ENCODE measurements around the gene SLC22A12.

- TF ChIP-seq EZH2 (IDR thresholded peaks at IDR 0.05; ENCODE audit: borderline replicate concordance, low read depth, low read length, severe bottlenecking) (no peak), CTCF (IDR thresholded peaks at IDR 0.05; ENCODE audit: extremely low read depth in 1 of 2, insufficient read depth in 1 of 2, low read depth in 1 of 2, low read length in 2 of 2) (no peak), POLR2A (IDR thresholded peaks at IDR 0.05; ENCODE audit: low read depth, low read length) (no peak), MAX (IDR thresholded peaks at IDR 0.05; ENCODE audit: insufficient read depth, insufficient read length) (no peak), JUN (IDR thresholded peaks at IDR 0.05; ENCODE audit: borderline replicate concordance, insufficient read depth, insufficient read length, low read depth) (no peak), POLR2AphosphoS5 (IDR thresholded peaks at IDR 0.05; ENCODE audit: insufficient read depth, low read depth, low read length) (no peak), GATA2 (IDR thresholded peaks at IDR 0.05; ENCODE audit: insufficient read depth, insufficient read length, low read depth, low read length) (no peak)
Observed at GRCh38 chr11:64546600-64546999, 44.4 kb upstream of the SLC22A12 start.
